ENCODE data around the gene FOXO3.
"Not testable (repeated sequence)": the region's sequence is repeated elsewhere in the genome, so short reads cannot be mapped to it uniquely, and the experiment has no call there.

FOXO3 gene

GRCh38 chr6:108683976-108684375 lies 123.3 kb downstream of the FOXO3 start:
- not testable (repeated sequence) for DNase-seq (ENCODE audit: low read depth in 2 of 2)

GRCh38 chr6:108684771-108685329 lies 124.1 kb downstream of the FOXO3 start:
- no peak for DNase-seq (ENCODE audit: low read depth in 2 of 2)

GRCh38 chr6:108685970-108686369 lies 125.3 kb downstream of the FOXO3 start:
- DNase-seq (ENCODE audit: low read depth in 2 of 2), result no peak

- DNase-seq (ENCODE audit: low read depth in 2 of 2), result no peak
These were observed 126.2 kb downstream of the FOXO3 start for GRCh38 chr6:108686896-108687295.

GRCh38 chr6:108687921-108688320 lies 127.2 kb downstream of the FOXO3 start:
- DNase-seq (ENCODE audit: low read depth in 2 of 2), result no peak

- no peak for DNase-seq (ENCODE audit: low read depth in 2 of 2)
These were observed 128.8 kb downstream of the FOXO3 start for GRCh38 chr6:108689272-108690161.

- DNase-seq (ENCODE audit: low read depth in 2 of 2), result no peak
These were observed 129.8 kb downstream of the FOXO3 start for GRCh38 chr6:108690326-108691049.

GRCh38 chr6:108693430-108694154 lies 132.9 kb downstream of the FOXO3 start:
- DNase-seq (ENCODE audit: low read depth in 2 of 2), result no peak

GRCh38 chr6:108694816-108695215 lies 134.1 kb downstream of the FOXO3 start:
- DNase-seq (ENCODE audit: low read depth in 2 of 2), result no peak

GRCh38 chr6:108697561-108698161 lies 136.9 kb downstream of the FOXO3 start:
- no peak for DNase-seq (ENCODE audit: low read depth in 2 of 2)

GRCh38 chr6:108698593-108699289 lies 138.0 kb downstream of the FOXO3 start:
- no peak for DNase-seq (ENCODE audit: low read depth in 2 of 2)

GRCh38 chr6:108699290-108700041 lies 138.7 kb downstream of the FOXO3 start:
- DNase-seq (ENCODE audit: low read depth in 2 of 2), result no peak

GRCh38 chr6:108702106-108702851 lies 141.6 kb downstream of the FOXO3 start:
- DNase-seq (ENCODE audit: low read depth in 2 of 2), result no peak

- DNase-seq (ENCODE audit: low read depth in 2 of 2), result no peak
These were observed 145.9 kb downstream of the FOXO3 start for GRCh38 chr6:108706649-108707048.

- DNase-seq (ENCODE audit: low read depth in 2 of 2), result no peak
These were observed 146.7 kb downstream of the FOXO3 start for GRCh38 chr6:108707328-108707976.

- no peak for DNase-seq (ENCODE audit: low read depth in 2 of 2)
These were observed 149.3 kb downstream of the FOXO3 start for GRCh38 chr6:108710030-108710429.

- no peak for DNase-seq (ENCODE audit: low read depth in 2 of 2)
These were observed 149.8 kb downstream of the FOXO3 start for GRCh38 chr6:108710551-108710950.

- DNase-seq (ENCODE audit: low read depth in 2 of 2), result no peak
These were observed 150.4 kb downstream of the FOXO3 start for GRCh38 chr6:108711071-108711470.

- DNase-seq (ENCODE audit: low read depth in 2 of 2), result no peak
These were observed 151.1 kb downstream of the FOXO3 start for GRCh38 chr6:108711826-108712225.

All from stimulated activated CD4-positive, alpha-beta T cell treated with anti-CD3 and anti-CD28 coated beads, Interleukin-1b, Interleukin-23, amount 100 ng/mL, for 4 hours (primary cell).